HCT116 (cell line): ENCODE results near the gene SLC16A12. TPM values are rescaled to one million over a fixed set of nuclear protein-coding genes. Genes with fewer than 3 reads are reported as not detected.

Source experiments
- ATAC-seq: fragments of 200-7000 bp; cut with Tn5 transposase; 2 replicates; pipeline ENCODE4 v1.9.1; 2020; ENCODE audit warnings: mild to moderate bottlenecking, moderate library complexity
- BruUV-seq: library from RNA; stranded (reverse); fragments of 400-500 nt; replicated peaks from 2 replicates; lab custom pipeline; 2021; lab: Mats Ljungman, UMichigan
- CTCF ChIA-PET: fragments of 300-600 bp; sonication (Branson Sonifier 250); formaldehyde crosslinking; loops from one replicate; lab custom pipeline; 2021; ENCODE audit warnings: antibody characterized with exemption; lab: Charles Lee
- POLR2A ChIA-PET: fragments of 300-600, 350-600 bp; sonication (Branson Sonifier 250); formaldehyde crosslinking; loops from one replicate; lab custom pipeline; 2021; ENCODE audit warnings: antibody characterized with exemption; lab: Charles Lee
- RAD21 ChIA-PET, 2 experiments: fragments of 300-600 bp; sonication (Branson Sonifier 250); formaldehyde crosslinking; loops; one replicate each; lab custom pipeline; 2023; ENCODE audit warnings: low total read pairs in 2 of 2; ENCODE audit not compliant: uncharacterized antibody in 2 of 2, unreplicated experiment in 2 of 2, low non-redundant PET in 1 of 2; lab: Charles Lee
- DNase-seq: peaks from one replicate; pipeline ENCODE4 v3.0.0-alpha.2; 2010; ENCODE audit warnings: low read depth, low spot score
- H2AFZ ChIP-seq: fragments of 200-600 bp; shearing (Covaris generic), sonication (generic); 2 replicates; pipeline ENCODE4 v1.6.1; 2017; ENCODE audit warnings: low read depth, mixed run types, mixed read lengths, antibody characterized with exemption, low read length; ENCODE audit not compliant: poor library complexity, severe bottlenecking
- H3K27ac ChIP-seq: 2 replicates; pipeline ENCODE4 v1.5.1; 2012; ENCODE audit warnings: low read depth, low read length
- H3K27me3 ChIP-seq: fragments of 200-600 bp; sonication (generic); 2 replicates; pipeline ENCODE4 v1.6.1; 2016; ENCODE audit warnings: mixed run types, low read length, mixed read lengths; ENCODE audit not compliant: insufficient read depth
- H3K36me3 ChIP-seq, 2 experiments: fragments of 200-500 bp in 1 of 2; fragments of 200-600 bp in 1 of 2; sonication (Bioruptor generic) in 1 of 2; sonication (generic) in 1 of 2; 2 replicates each; pipeline versions ENCODE4 v1.5.1 to v1.6.1; 2014 to 2016; ENCODE audit warnings: low read length in 2 of 2, inconsistent platforms in 1 of 2, mixed read lengths in 1 of 2, mixed run types in 1 of 2; ENCODE audit not compliant: insufficient read depth in 2 of 2, control insufficient read depth in 1 of 2
- H3K4me1 ChIP-seq, 2 experiments: fragments of 200-600 bp in 1 of 2; sonication (generic) in 1 of 2; 2 replicates each; pipeline versions ENCODE4 v1.5.1 to v1.6.1; 2012 to 2017; ENCODE audit warnings: low read length in 2 of 2, inconsistent platforms in 1 of 2, mild to moderate bottlenecking in 1 of 2, mixed read lengths in 1 of 2, mixed run types in 1 of 2, moderate library complexity in 1 of 2; ENCODE audit not compliant: insufficient read depth in 2 of 2, control insufficient read depth in 1 of 2
- H3K4me2 ChIP-seq: fragments of 200-600 bp; sonication (generic); 2 replicates; pipeline ENCODE4 v1.6.1; 2017; ENCODE audit warnings: mixed run types, low read length, mixed read lengths
- H3K4me3 ChIP-seq, 2 experiments: fragments of 200-600 bp in 1 of 2; sonication (generic) in 1 of 2; replicated peaks in 1 of 2; 2 replicates each; pipeline ENCODE4 v1.5.1; 2011 to 2016; ENCODE audit warnings: low read length in 2 of 2, control low read depth in 1 of 2, low read depth in 1 of 2, mild to moderate bottlenecking in 1 of 2, mixed read lengths in 1 of 2, mixed run types in 1 of 2
- H3K79me2 ChIP-seq: fragments of 200-600 bp; sonication (generic); 2 replicates; pipeline ENCODE4 v1.6.1; 2017; ENCODE audit warnings: mild to moderate bottlenecking, mixed run types, low read length, moderate library complexity, mixed read lengths; ENCODE audit not compliant: insufficient read depth
- H3K9ac ChIP-seq: fragments of 200-600 bp; sonication (generic); 2 replicates; pipeline ENCODE4 v1.6.1; 2016; ENCODE audit warnings: low read length, mixed read lengths
- H3K9me2 ChIP-seq: fragments of 200-600 bp; sonication (generic), shearing (Covaris generic); 2 replicates; pipeline ENCODE4 v1.6.1; 2017; ENCODE audit warnings: mixed run types, mild to moderate bottlenecking, moderate library complexity; ENCODE audit not compliant: insufficient read depth
- H3K9me3 ChIP-seq, 2 experiments: fragments of 200-500 bp in 1 of 2; fragments of 200-600 bp in 1 of 2; sonication (Bioruptor generic) in 1 of 2; sonication (generic) in 1 of 2; 2 replicates each; pipeline ENCODE4 v1.6.1; 2014 to 2017; ENCODE audit warnings: low read length in 2 of 2, mixed read lengths in 2 of 2, inconsistent platforms in 1 of 2, low read depth in 1 of 2, mild to moderate bottlenecking in 1 of 2, mixed run types in 1 of 2, moderate library complexity in 1 of 2; ENCODE audit not compliant: control insufficient read depth in 1 of 2, insufficient read depth in 1 of 2
- H4K20me1 ChIP-seq: fragments of 200-600 bp; sonication (generic), shearing (Covaris generic); 2 replicates; pipeline ENCODE4 v1.6.1; 2017; ENCODE audit warnings: mixed run types, mild to moderate bottlenecking, moderate library complexity; ENCODE audit not compliant: insufficient read depth
- ATF3 ChIP-seq: IDR thresholded peaks from 2 replicates; pipeline ENCODE4 v1.6.1; 2012
- CBX3 ChIP-seq: IDR thresholded peaks from 2 replicates; pipeline ENCODE4 v1.6.1; 2012; ENCODE audit warnings: low read depth
- ELF1 ChIP-seq: IDR thresholded peaks from 2 replicates; pipeline ENCODE4 v1.6.1; 2012; ENCODE audit warnings: low read depth, borderline replicate concordance
- EZH2 ChIP-seq: fragments of 200-600 bp; sonication (generic); IDR thresholded peaks from 2 replicates; pipeline ENCODE4 v1.6.1; 2017; ENCODE audit warnings: antibody characterized with exemption, mixed run types
- JUND ChIP-seq: IDR thresholded peaks from 2 replicates; pipeline ENCODE4 v1.6.1; 2012
- MAX ChIP-seq: IDR thresholded peaks from 2 replicates; pipeline ENCODE4 v1.6.1; 2012
- POLR2A ChIP-seq: IDR thresholded peaks from 2 replicates; pipeline ENCODE4 v1.7.0; 2011; ENCODE audit warnings: borderline replicate concordance; ENCODE audit not compliant: insufficient read depth, insufficient read length; ENCODE audit errors: extremely low read depth
- SRF ChIP-seq: IDR thresholded peaks from 2 replicates; pipeline ENCODE4 v1.6.1; 2012; ENCODE audit warnings: low read depth
- intact Hi-C: fragments of 100-400 bp; cut with micrococcal nuclease; formaldehyde crosslinking; loops from 2 replicates; pipeline ENCODE4 v1.10.0; 2022
- total RNA-seq: library from RNA; stranded (reverse); gene quantifications from one replicate; pipeline ENCODE4 v1.2.1, GENCODE V29; 2021; ENCODE audit not compliant: unreplicated experiment
- TF ChIP-seq, protein P1 (sequence below): IDR thresholded peaks from 2 replicates; pipeline ENCODE4 v1.6.1; 2012; ENCODE audit warnings: low read depth

The SLC16A12 gene
- total RNA-seq, 1 experiment from 2014 or later: not detected

DNA sequence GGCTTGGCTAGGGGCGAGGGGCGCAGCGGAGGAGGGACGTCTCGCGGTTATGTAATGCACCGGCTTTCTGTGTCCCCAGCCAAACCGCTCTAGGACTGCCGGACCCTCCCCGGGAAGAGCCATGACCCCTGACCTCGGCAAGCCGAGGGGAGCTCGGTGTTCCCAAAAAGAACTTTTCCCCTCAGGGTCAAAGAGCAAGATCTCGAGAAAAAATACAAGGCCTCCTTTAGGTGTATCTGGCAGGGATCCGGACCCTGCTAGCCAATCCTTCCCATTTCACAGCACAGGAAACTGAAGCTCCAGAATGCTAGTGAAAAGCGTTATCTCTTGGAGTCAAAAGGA is 590 bp upstream of the SLC16A12 start:
- no peaks in the 10 kb centered on the region for H3K4me1 ChIP-seq
- no TSS peak for BruUV-seq
- H3K9me3 ChIP-seq: no peaks in the 10 kb centered on the region
- DNase-seq (no peak), ATAC-seq (no peak)
- H2AFZ ChIP-seq: no peak overlapping the region
- CTCF ChIA-PET: no interaction called here
- no peaks in the 10 kb centered on the region for H3K9me2 ChIP-seq
- POLR2A ChIA-PET: no interaction called here
- H3K4me2 ChIP-seq: no peak overlapping the region
- H3K27me3 ChIP-seq: no peaks in the 10 kb centered on the region
- RAD21 ChIA-PET: no interaction called here
- TF ChIP-seq MAX (no peak), ELF1 (no peak), SRF (no peak), CBX3 (no peak), POLR2A (no peak), JUND (no peak), ATF3 (no peak), EZH2 (no peak)
- TF ChIP-seq, protein P1, sequence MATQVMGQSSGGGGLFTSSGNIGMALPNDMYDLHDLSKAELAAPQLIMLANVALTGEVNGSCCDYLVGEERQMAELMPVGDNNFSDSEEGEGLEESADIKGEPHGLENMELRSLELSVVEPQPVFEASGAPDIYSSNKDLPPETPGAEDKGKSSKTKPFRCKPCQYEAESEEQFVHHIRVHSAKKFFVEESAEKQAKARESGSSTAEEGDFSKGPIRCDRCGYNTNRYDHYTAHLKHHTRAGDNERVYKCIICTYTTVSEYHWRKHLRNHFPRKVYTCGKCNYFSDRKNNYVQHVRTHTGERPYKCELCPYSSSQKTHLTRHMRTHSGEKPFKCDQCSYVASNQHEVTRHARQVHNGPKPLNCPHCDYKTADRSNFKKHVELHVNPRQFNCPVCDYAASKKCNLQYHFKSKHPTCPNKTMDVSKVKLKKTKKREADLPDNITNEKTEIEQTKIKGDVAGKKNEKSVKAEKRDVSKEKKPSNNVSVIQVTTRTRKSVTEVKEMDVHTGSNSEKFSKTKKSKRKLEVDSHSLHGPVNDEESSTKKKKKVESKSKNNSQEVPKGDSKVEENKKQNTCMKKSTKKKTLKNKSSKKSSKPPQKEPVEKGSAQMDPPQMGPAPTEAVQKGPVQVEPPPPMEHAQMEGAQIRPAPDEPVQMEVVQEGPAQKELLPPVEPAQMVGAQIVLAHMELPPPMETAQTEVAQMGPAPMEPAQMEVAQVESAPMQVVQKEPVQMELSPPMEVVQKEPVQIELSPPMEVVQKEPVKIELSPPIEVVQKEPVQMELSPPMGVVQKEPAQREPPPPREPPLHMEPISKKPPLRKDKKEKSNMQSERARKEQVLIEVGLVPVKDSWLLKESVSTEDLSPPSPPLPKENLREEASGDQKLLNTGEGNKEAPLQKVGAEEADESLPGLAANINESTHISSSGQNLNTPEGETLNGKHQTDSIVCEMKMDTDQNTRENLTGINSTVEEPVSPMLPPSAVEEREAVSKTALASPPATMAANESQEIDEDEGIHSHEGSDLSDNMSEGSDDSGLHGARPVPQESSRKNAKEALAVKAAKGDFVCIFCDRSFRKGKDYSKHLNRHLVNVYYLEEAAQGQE: no peak
- no peaks in the 10 kb centered on the region for H3K79me2 ChIP-seq
- H3K36me3 ChIP-seq: no peaks in the 10 kb centered on the region
- no peak overlapping the region for H3K9ac ChIP-seq
- no peak overlapping the region for H3K4me3 ChIP-seq
- H4K20me1 ChIP-seq: no peaks in the 10 kb centered on the region
- H3K27ac ChIP-seq: no peak overlapping the region
- intact Hi-C loops: no loop called here
